Measurements from ENCODE around the gene EGFLAM.

EGFLAM gene

DNA sequence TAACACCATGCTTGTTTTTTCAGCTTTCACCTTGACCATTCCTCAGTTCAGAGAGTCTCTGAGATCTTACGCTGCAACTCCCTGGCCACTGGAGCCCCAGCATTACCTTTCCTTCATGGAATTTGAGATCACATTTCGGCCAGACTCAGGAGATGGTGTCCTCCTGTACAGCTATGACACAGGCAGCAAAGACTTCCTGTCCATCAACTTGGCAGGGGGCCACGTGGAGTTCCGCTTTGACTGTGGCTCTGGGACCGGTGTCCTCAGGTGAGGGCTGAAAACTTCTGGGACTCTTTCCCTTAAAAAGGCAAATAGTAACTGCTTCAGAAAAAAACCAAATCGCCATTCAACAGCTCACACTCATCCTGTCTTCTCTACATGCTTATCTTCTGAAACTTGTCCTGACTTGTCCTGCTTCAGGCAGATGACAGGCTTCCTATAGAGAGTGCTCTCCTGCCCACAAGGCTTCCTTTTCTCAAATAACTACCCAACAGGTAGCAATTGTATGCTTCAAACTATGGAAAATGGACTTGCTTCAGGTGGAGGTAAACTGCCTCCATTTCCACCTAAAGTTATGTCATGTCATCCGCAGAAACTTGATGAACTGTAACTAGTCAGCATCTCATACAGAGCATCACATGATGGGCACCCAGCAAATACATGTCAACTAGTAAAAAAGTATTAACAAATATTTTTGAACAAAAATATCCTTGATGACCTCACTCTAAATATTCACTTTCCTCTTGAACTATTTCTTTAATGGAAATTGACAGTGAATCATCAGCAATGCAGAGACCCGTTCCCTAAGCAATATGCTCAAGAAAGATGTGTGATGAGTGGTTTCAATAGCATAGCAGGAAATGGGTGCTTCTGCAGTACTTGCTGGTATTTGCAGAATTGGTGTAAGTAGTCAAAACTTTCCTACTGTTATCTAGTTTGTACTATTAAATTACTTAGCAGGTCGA lies 168.9 kb downstream of the EGFLAM start:
- TF ChIP-seq, protein P1, sequence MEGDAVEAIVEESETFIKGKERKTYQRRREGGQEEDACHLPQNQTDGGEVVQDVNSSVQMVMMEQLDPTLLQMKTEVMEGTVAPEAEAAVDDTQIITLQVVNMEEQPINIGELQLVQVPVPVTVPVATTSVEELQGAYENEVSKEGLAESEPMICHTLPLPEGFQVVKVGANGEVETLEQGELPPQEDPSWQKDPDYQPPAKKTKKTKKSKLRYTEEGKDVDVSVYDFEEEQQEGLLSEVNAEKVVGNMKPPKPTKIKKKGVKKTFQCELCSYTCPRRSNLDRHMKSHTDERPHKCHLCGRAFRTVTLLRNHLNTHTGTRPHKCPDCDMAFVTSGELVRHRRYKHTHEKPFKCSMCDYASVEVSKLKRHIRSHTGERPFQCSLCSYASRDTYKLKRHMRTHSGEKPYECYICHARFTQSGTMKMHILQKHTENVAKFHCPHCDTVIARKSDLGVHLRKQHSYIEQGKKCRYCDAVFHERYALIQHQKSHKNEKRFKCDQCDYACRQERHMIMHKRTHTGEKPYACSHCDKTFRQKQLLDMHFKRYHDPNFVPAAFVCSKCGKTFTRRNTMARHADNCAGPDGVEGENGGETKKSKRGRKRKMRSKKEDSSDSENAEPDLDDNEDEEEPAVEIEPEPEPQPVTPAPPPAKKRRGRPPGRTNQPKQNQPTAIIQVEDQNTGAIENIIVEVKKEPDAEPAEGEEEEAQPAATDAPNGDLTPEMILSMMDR (IDR thresholded peaks at IDR 0.05; ENCODE audit: low read depth, low read length, missing control alignments): no peak
- in situ Hi-C loops (cut with HindIII; ENCODE audit: low pct_ligation_motif_present, low sequenced_read_pairs): no loop called here
- Histone ChIP-seq H3K4me3 (ENCODE audit: low read depth, low read length) (no peak overlapping the region), H3K36me3 (replicated peaks) (no peaks in the 10 kb centered on the region), H3K27me3 (replicated peaks) (no peaks in the 10 kb centered on the region), H3K27ac (no peak overlapping the region)
- peak; percentile 43 for DNase-seq

DNA sequence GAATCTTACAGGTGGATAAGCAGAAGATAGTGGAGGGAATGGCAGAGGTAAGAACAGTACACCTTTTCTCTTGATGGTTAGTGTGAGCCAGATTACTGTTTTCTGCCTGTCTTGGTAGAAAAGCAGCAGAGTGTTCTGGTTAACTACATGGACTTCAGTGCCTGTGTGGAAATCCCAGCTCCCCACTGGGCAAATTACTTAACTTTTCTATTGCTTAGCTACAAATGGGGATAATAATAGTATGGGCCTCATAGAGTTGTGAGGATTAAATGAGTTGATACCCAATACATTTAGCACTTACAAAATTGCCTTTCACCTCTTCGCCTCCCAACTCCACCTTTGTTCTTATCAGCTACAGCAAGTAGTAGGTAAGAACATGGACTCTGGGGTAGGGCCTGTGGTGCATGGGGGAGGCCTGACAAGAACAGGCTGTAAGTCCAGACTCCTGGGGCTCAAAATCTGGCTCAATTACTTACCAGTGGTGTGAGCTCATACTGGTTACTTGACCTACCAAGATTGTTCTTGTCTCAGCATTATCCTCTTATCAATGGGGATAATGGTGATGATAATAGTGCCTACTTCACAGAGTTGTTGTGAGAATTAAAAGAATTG lies 173.0 kb downstream of the EGFLAM start:
- H3K27me3 ChIP-seq (replicated peaks): no peaks in the 10 kb centered on the region
- H3K4me3 ChIP-seq (ENCODE audit: low read depth, low read length): no peak overlapping the region
- H3K36me3 ChIP-seq (replicated peaks): no peaks in the 10 kb centered on the region
- in situ Hi-C loops (cut with HindIII; ENCODE audit: low pct_ligation_motif_present, low sequenced_read_pairs): no loop called here
- H3K27ac ChIP-seq: no peak overlapping the region
- TF ChIP-seq, protein P1 (IDR thresholded peaks at IDR 0.05; ENCODE audit: low read depth, low read length, missing control alignments): no peak
- no peak for DNase-seq

DNA sequence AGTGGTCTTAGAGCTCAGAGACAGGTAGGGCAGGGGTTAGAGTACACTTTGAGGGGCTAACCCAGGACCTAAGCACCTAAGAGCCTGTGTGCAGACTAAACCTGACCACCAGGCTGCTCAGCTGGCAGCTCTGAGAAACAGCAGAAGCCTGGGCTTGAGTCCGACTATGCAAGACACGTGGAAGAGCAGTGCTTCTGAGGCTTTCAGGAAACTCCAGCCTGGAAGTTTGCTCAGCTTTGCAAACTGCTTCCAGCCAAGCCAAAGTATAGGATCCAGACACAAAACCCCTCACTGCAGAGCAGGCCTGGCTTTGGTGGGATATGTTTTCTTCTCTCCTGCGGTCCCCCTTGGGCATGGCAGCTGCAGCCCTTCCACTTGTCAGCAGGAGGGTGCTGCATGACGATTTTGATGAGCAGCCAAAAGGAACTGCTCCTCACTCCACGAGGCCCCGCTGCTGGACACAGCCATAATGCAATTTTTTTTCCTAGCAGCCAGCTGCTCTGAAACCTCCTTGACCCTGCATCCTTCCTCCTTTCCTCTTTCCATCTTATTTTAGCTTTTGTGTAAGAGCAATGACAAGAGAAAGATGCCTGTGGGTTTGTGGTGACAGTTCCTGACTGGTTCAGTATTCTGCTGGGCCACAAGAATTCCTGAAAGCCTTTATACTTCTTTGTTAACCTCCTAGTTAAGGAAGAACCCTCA lies 175.0 kb downstream of the EGFLAM start:
- Histone ChIP-seq H3K4me3 (ENCODE audit: low read depth, low read length) (no peak overlapping the region), H3K27ac (peak overlapping the region; percentile 50), H3K27me3 (replicated peaks) (no peaks in the 10 kb centered on the region), H3K36me3 (replicated peaks) (no peaks in the 10 kb centered on the region)
- in situ Hi-C loops (cut with HindIII; ENCODE audit: low pct_ligation_motif_present, low sequenced_read_pairs): no loop called here
- TF ChIP-seq, protein P1 (IDR thresholded peaks at IDR 0.05; ENCODE audit: low read depth, low read length, missing control alignments): peak; percentile 27
- DNase-seq: peak; percentile 82

DNA sequence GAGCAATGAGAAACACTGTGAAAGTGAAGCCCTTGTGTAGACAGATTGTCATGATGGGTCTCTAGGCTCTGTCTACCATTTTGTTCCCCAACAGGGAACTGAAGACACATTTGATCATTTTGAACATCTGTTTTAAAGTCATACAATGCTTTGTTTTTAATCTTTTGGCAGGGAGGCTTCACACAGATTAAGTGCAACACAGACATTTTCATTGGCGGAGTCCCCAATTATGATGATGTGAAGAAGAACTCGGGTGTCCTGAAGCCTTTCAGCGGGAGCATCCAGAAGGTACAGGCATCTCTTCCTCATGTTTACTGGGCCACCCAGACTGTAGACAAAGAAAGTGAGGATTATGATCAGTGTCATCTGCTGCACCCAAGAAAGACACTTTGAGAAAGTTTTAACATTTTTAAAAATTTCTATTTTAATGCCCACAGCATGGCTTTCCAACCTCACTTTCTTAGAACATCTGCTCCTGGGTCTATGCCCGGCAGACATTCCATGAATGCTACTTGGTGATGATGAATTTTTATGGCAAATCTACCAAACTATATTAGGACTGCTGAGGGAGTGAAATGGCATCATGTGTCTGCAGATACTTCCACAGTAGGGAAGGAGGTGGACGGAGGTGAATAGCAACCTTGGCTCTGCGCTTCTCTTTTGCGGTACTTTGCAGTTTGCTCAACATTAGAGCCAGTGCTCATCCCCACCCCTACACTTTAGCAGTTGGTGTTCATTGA lies 176.8 kb downstream of the EGFLAM start:
- H3K36me3 ChIP-seq (replicated peaks): no peaks in the 10 kb centered on the region
- H3K27me3 ChIP-seq (replicated peaks): no peaks in the 10 kb centered on the region
- no peak overlapping the region for H3K4me3 ChIP-seq (ENCODE audit: low read depth, low read length)
- no peak overlapping the region for H3K27ac ChIP-seq
- no peak for DNase-seq
- in situ Hi-C loops (cut with HindIII; ENCODE audit: low pct_ligation_motif_present, low sequenced_read_pairs): no loop called here
- TF ChIP-seq, protein P1 (IDR thresholded peaks at IDR 0.05; ENCODE audit: low read depth, low read length, missing control alignments): no peak

DNA sequence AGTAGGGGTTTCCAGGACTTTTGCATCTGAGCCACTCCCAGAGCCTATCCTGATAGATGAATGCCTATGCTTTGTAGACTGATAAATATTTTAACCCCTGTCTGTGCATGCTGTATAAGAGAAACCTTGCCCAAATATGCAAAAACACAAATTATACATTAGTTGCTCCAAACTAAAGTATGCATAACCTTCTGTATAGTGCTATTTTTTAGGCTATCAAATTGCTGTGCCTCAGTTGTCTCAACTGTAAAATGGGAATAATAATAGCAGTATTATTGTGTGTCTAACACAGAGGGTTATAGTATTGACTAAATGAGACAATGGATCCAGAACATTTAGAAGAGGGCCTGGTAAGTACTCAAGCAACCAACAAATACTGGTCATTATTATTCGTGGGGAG lies 180.4 kb downstream of the EGFLAM start:
- Histone ChIP-seq H3K27me3 (replicated peaks) (no peaks in the 10 kb centered on the region), H3K27ac (no peak overlapping the region), H3K4me3 (ENCODE audit: low read depth, low read length) (no peak overlapping the region), H3K36me3 (replicated peaks) (no peaks in the 10 kb centered on the region)
- no peak for DNase-seq
- in situ Hi-C loops (cut with HindIII; ENCODE audit: low pct_ligation_motif_present, low sequenced_read_pairs): no loop called here
- TF ChIP-seq, protein P1 (IDR thresholded peaks at IDR 0.05; ENCODE audit: low read depth, low read length, missing control alignments): no peak

Measured in brain microvascular endothelial cell (primary cell).